GM18951 (cell line): ENCODE data around the gene FOXB1.

Source experiments
- POLR2A ChIP-seq: IDR thresholded peaks from 4 replicates; pipeline ENCODE4 v1.6.1; 2011; ENCODE audit warnings: mild to moderate bottlenecking; ENCODE audit not compliant: insufficient read length, insufficient read depth; ENCODE audit errors: extremely low read depth
- in situ Hi-C: fragments of 300-500 bp; cut with MboI; formaldehyde crosslinking; loops from one replicate; pipeline ENCODE4 v1.12.0; 2022; ENCODE audit warnings: low sequenced_read_pairs, mixed read lengths, inconsistent platforms; ENCODE audit not compliant: unreplicated experiment

FOXB1 gene

GRCh38 chr15:59994888-59995557, 9.1 kb upstream of the FOXB1 start:
- no peak for TF ChIP-seq POLR2A
- in situ Hi-C loops: no loop called here

GRCh38 chr15:59995568-59996297, 8.4 kb upstream of the FOXB1 start:
- TF ChIP-seq POLR2A: no peak
- in situ Hi-C loops: no loop called here

GRCh38 chr15:59996298-59997041, 7.6 kb upstream of the FOXB1 start:
- in situ Hi-C loops: no loop called here
- no peak for TF ChIP-seq POLR2A

GRCh38 chr15:59997070-59997701, 6.9 kb upstream of the FOXB1 start:
- no peak for TF ChIP-seq POLR2A
- in situ Hi-C loops: no loop called here

- no peak for TF ChIP-seq POLR2A
- in situ Hi-C loops: no loop called here
Measured at GRCh38 chr15:59998305-59998949, 5.7 kb upstream of the FOXB1 start.

- in situ Hi-C loops: no loop called here
- no peak for TF ChIP-seq POLR2A
Measured at GRCh38 chr15:59998950-59999611, 5.0 kb upstream of the FOXB1 start.

- in situ Hi-C loops: no loop called here
- no peak for TF ChIP-seq POLR2A
Measured at GRCh38 chr15:59999612-60000112, 4.4 kb upstream of the FOXB1 start.

- in situ Hi-C loops: no loop called here
- no peak for TF ChIP-seq POLR2A
Measured at GRCh38 chr15:60000113-60000823, 3.8 kb upstream of the FOXB1 start.

GRCh38 chr15:60000824-60001609, 3.1 kb upstream of the FOXB1 start:
- in situ Hi-C loops: no loop called here
- no peak for TF ChIP-seq POLR2A

- TF ChIP-seq POLR2A: no peak
- in situ Hi-C loops: no loop called here
Measured at GRCh38 chr15:60001610-60002527, 2.2 kb upstream of the FOXB1 start.
